Trophoblast cell (in vitro differentiated cells and primary cell): ENCODE results near the gene SLC25A53.

Experiments
- DNase-seq, 2 donors: peaks; one replicate each; pipeline ENCODE4 v3.0.0-alpha.2; 2016
- H2AFZ ChIP-seq: 2 replicates; pipeline ENCODE4 v1.6.1; 2013; ENCODE audit warnings: low read length, moderate library complexity, mild to moderate bottlenecking; ENCODE audit not compliant: insufficient read depth, poor library complexity
- H2AK5ac ChIP-seq: 2 replicates; pipeline ENCODE4 v1.6.1; 2013; ENCODE audit warnings: mild to moderate bottlenecking, low read length
- H2BK120ac ChIP-seq: 2 replicates; pipeline ENCODE4 v1.6.1; 2013; ENCODE audit warnings: low read length, mild to moderate bottlenecking, moderate library complexity; ENCODE audit not compliant: insufficient read depth, poor library complexity
- H2BK12ac ChIP-seq: 2 replicates; pipeline ENCODE4 v1.6.1; 2013; ENCODE audit warnings: mild to moderate bottlenecking, low read length, moderate library complexity
- H2BK5ac ChIP-seq: 2 replicates; pipeline ENCODE4 v1.6.1; 2013; ENCODE audit warnings: low read length, low read depth, moderate library complexity, mild to moderate bottlenecking; ENCODE audit not compliant: poor library complexity
- H3K14ac ChIP-seq: 2 replicates; pipeline ENCODE4 v1.6.1; 2013; ENCODE audit warnings: mild to moderate bottlenecking, low read length
- H3K18ac ChIP-seq: 2 replicates; pipeline ENCODE4 v1.6.1; 2013; ENCODE audit warnings: mild to moderate bottlenecking, low read length
- H3K23ac ChIP-seq: 2 replicates; pipeline ENCODE4 v1.6.1; 2013; ENCODE audit warnings: low read length
- H3K27ac ChIP-seq: 2 replicates; pipeline ENCODE4 v1.5.1; 2013; ENCODE audit warnings: low read depth, mild to moderate bottlenecking, inconsistent platforms, low read length, moderate library complexity
- H3K27me3 ChIP-seq: 2 replicates; pipeline ENCODE4 v1.6.1; 2013; ENCODE audit warnings: inconsistent platforms, mild to moderate bottlenecking, low read length, moderate library complexity; ENCODE audit not compliant: insufficient read depth
- H3K36me3 ChIP-seq, 2 experiments: 1 replicate in 1 of 2; 2 replicates in 1 of 2; pipeline ENCODE4 v1.6.1; 2013; ENCODE audit warnings: low read length in 2 of 2, mild to moderate bottlenecking in 2 of 2, moderate library complexity in 1 of 2; ENCODE audit not compliant: insufficient read depth in 2 of 2, control insufficient read depth in 1 of 2
- H3K4ac ChIP-seq: 2 replicates; pipeline ENCODE4 v1.6.1; 2013; ENCODE audit warnings: low read depth, mild to moderate bottlenecking, low read length, moderate library complexity
- H3K4me1 ChIP-seq, 2 experiments: 1 replicate in 1 of 2; 2 replicates in 1 of 2; pipeline ENCODE4 v1.6.1; 2013; ENCODE audit warnings: low read length in 2 of 2, mild to moderate bottlenecking in 2 of 2, moderate library complexity in 1 of 2; ENCODE audit not compliant: insufficient read depth in 2 of 2, control insufficient read depth in 1 of 2
- H3K4me2 ChIP-seq: 2 replicates; pipeline ENCODE4 v1.6.1; 2013; ENCODE audit warnings: inconsistent platforms, mild to moderate bottlenecking, low read length, moderate library complexity
- H3K4me3 ChIP-seq: 2 replicates; pipeline ENCODE4 v1.5.1; 2013; ENCODE audit warnings: mild to moderate bottlenecking, low read depth, low read length, inconsistent platforms
- H3K79me1 ChIP-seq: one replicate; pipeline ENCODE4 v1.6.1; 2013; ENCODE audit warnings: low read length
- H3K79me2 ChIP-seq: 2 replicates; pipeline ENCODE4 v1.6.1; 2013; ENCODE audit warnings: low read length, mild to moderate bottlenecking; ENCODE audit not compliant: control insufficient read depth, insufficient read depth, poor library complexity
- H3K9ac ChIP-seq: 2 replicates; pipeline ENCODE4 v1.6.1; 2013; ENCODE audit warnings: mild to moderate bottlenecking, low read length
- H3K9me3 ChIP-seq: 2 replicates; pipeline ENCODE4 v1.6.1; 2013; ENCODE audit warnings: low read depth, mild to moderate bottlenecking, control low read depth, inconsistent platforms, low read length; ENCODE audit not compliant: insufficient read depth
- H4K12ac ChIP-seq: 2 replicates; pipeline ENCODE4 v1.6.1; 2013; ENCODE audit warnings: low read depth, mild to moderate bottlenecking, low read length, moderate library complexity
- H4K8ac ChIP-seq: 2 replicates; pipeline ENCODE4 v1.6.1; 2013; ENCODE audit warnings: low read depth, mild to moderate bottlenecking, low read length, moderate library complexity
- H4K91ac ChIP-seq: one replicate; pipeline ENCODE4 v1.6.1; 2013; ENCODE audit warnings: low read depth, mild to moderate bottlenecking, low read length, moderate library complexity
- WGBS: extraction: QIAGEN DNeasy Blood & Tissue Kit; methylation state at CpG from one replicate; pipeline ENCODE4 v1.1.7; 2013; ENCODE audit warnings: missing lambda C conversion rate; ENCODE audit not compliant: insufficient read length, insufficient coverage; ENCODE audit errors: extremely low coverage; 5-methylcytosine and 5-hydroxymethylcytosine counted together

Gene SLC25A53

DNA sequence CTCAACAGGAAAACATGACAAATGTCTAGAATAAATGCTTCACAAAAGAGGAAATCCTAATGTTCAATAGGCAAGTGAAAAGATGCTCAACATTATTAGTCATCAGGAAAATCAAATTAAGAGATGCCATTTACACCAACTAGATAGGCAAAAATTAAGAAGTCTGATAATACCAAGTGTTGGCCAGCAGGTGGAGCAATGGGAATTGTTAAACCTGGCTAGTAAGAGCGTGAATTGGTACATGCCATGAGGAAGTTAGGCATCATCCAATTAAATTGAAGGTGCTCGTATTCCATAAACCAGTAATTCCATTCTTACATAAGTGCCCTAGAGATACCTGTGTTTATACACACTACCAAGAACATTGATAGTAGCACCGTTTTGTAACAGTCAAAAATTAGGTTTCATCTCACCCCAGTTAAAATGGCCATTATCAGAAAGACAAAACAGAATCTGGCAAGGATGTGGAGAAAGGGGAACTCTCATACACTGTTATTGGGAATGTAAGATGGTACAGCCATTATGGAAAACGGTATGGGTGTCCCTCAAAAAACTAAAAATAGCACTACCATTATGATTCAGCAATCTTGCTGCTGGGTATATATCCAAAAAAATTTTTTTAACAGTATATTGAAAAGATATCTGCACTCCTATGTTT, 58.5 kb downstream of the SLC25A53 start:
- no peak overlapping the region for H4K12ac ChIP-seq
- H3K14ac ChIP-seq, result no peak overlapping the region
- no peak overlapping the region for H4K91ac ChIP-seq
- no CpG with 5 or more reads among the region's 4 CpGs for WGBS
- H2AFZ ChIP-seq, result no peak overlapping the region
- H3K79me2 ChIP-seq, result no peaks in the 10 kb centered on the region
- H3K9ac ChIP-seq, result no peak overlapping the region
- no peaks in the 10 kb centered on the region for H3K4me1 ChIP-seq
- no peaks in the 10 kb centered on the region for H3K79me1 ChIP-seq
- H2BK12ac ChIP-seq, result no peak overlapping the region
- H3K27ac ChIP-seq, result no peak overlapping the region
- H3K23ac ChIP-seq, result no peak overlapping the region
- no peak overlapping the region for H3K4me2 ChIP-seq
- H4K8ac ChIP-seq, result no peak overlapping the region
- no peak overlapping the region for H2BK5ac ChIP-seq
- no peaks in the 10 kb centered on the region for H3K36me3 ChIP-seq
- H2AK5ac ChIP-seq, result no peak overlapping the region
- no peak overlapping the region for H3K18ac ChIP-seq
- H3K9me3 ChIP-seq, result no peaks in the 10 kb centered on the region
- H3K27me3 ChIP-seq, result no peaks in the 10 kb centered on the region
- no peak overlapping the region for H2BK120ac ChIP-seq
- H3K4ac ChIP-seq, result no peak overlapping the region
- no peak overlapping the region for H3K4me3 ChIP-seq
- peak; percentile 54 to 74 for DNase-seq

DNA sequence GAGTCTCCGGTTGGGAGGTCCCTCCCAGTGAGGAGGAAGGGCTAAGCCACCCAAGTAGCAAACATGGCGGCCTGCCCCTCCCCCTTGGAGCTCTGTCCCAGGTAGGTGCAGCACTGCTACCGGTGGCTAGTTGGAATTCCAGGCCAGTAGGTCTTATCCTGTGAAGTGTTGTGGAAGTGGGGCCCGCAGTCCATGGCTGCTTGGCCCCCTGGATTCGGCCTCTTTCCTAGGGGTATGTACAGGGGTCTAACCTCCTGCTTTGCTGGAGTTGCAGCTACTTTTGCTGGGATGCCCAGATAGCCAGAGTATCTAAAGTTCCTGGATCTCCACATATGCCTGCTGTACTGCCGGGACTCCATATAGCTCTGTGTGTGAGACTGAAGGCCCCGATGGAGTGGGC, 70.9 kb downstream of the SLC25A53 start:
- Histone ChIP-seq H3K79me2 (no peaks in the 10 kb centered on the region), H3K4ac (no peak overlapping the region), H3K4me2 (no peak overlapping the region), H3K14ac (no peak overlapping the region), H3K36me3 (no peaks in the 10 kb centered on the region), H2AK5ac (no peak overlapping the region), H3K18ac (no peak overlapping the region), H4K12ac (no peak overlapping the region), H2BK12ac (no peak overlapping the region), H3K79me1 (no peaks in the 10 kb centered on the region), H3K23ac (no peak overlapping the region), H3K9ac (no peak overlapping the region), H3K27ac (no peak overlapping the region), H3K27me3 (no peaks in the 10 kb centered on the region), H2BK120ac (no peak overlapping the region), H2BK5ac (no peak overlapping the region), H4K91ac (no peak overlapping the region), H3K4me1 (no peaks in the 10 kb centered on the region), H3K9me3 (no peaks in the 10 kb centered on the region), H3K4me3 (no peak overlapping the region), H4K8ac (no peak overlapping the region), H2AFZ (no peak overlapping the region)
- no peak for DNase-seq
- no CpG with 5 or more reads among the region's 7 CpGs for WGBS

DNA sequence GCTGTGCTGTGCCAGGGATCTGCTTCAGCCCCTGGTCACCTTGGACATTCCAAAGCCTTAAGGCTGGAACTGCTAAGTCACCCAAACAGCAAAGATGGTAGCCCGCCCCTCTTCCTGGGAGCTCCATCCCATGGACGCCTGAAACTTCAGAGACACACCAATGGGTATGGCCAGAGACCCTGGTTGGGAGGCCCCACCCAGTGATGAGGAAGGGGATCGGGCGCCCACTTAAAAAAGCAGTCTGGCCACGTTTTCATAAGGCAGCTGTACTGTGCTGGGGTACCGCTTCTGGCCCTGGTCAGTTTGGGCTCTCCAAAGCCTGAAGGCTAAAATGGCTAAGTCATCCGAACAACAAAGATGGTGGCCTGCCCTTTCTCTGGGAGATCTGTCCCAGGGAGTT, 71.3 kb downstream of the SLC25A53 start:
- H2AFZ ChIP-seq, result no peak overlapping the region
- H3K4me3 ChIP-seq, result no peak overlapping the region
- no peak overlapping the region for H3K18ac ChIP-seq
- no peaks in the 10 kb centered on the region for H3K36me3 ChIP-seq
- H3K79me1 ChIP-seq, result no peaks in the 10 kb centered on the region
- H3K27ac ChIP-seq, result no peak overlapping the region
- H3K27me3 ChIP-seq, result no peaks in the 10 kb centered on the region
- H3K4ac ChIP-seq, result no peak overlapping the region
- no peak overlapping the region for H2BK12ac ChIP-seq
- no peak for DNase-seq
- H2AK5ac ChIP-seq, result no peak overlapping the region
- H3K23ac ChIP-seq, result no peak overlapping the region
- H3K4me1 ChIP-seq, result no peaks in the 10 kb centered on the region
- no peak overlapping the region for H2BK120ac ChIP-seq
- no peak overlapping the region for H3K9ac ChIP-seq
- H3K14ac ChIP-seq, result no peak overlapping the region
- H4K8ac ChIP-seq, result no peak overlapping the region
- no peak overlapping the region for H2BK5ac ChIP-seq
- WGBS, result no CpG with 5 or more reads among the region's 7 CpGs
- no peak overlapping the region for H4K91ac ChIP-seq
- H4K12ac ChIP-seq, result no peak overlapping the region
- no peaks in the 10 kb centered on the region for H3K79me2 ChIP-seq
- no peak overlapping the region for H3K4me2 ChIP-seq
- H3K9me3 ChIP-seq, result no peaks in the 10 kb centered on the region

DNA sequence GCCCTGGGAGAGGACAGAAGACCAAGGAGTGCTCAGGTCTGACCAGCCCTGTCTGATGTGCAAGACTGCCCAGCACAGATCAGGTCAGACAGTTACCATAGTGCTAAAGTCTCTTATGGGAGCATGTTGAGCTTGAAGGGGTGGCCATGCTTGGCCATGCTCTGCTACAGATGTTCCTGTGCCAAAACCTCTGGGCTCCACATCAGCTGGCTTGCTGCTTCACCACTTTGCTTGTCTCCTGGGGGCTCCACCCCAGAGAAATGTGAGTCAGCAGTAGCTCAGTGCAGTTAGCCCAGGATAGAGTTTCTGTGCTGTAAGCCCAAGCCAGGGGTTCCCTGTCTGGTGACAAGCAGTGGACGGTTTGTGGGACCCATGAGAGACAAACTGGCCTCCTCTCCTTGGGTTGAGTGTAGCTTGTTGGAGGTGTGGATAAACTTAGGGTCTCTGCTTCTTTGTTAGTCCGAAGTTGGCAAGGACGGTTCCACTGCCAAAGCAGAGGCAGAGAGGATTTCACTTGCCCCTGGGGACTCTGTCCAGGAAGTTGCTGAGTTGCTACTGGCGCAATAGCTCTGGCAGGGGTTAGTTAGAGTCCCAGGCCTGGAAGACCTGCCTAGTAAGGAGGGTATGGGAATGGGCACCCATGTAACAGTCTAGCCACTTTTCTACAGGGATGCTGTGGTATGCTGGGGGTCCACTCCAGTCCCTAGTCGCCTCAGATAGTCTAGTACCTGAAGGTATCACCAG, 72.1 kb downstream of the SLC25A53 start:
- Histone ChIP-seq H2BK5ac (no peak overlapping the region), H2BK120ac (no peak overlapping the region), H3K36me3 (no peaks in the 10 kb centered on the region), H3K9me3 (no peaks in the 10 kb centered on the region), H3K4me1 (no peaks in the 10 kb centered on the region), H3K18ac (no peak overlapping the region), H3K14ac (no peak overlapping the region), H3K4me2 (no peak overlapping the region), H3K9ac (no peak overlapping the region), H3K4me3 (no peak overlapping the region), H4K12ac (no peak overlapping the region), H3K79me2 (no peaks in the 10 kb centered on the region), H3K79me1 (no peaks in the 10 kb centered on the region), H3K4ac (no peak overlapping the region), H2AFZ (no peak overlapping the region), H2BK12ac (no peak overlapping the region), H4K91ac (no peak overlapping the region), H3K23ac (no peak overlapping the region), H4K8ac (no peak overlapping the region), H3K27me3 (no peaks in the 10 kb centered on the region), H3K27ac (no peak overlapping the region), H2AK5ac (no peak overlapping the region)
- WGBS, result no CpG with 5 or more reads among the region's 5 CpGs
- no peak for DNase-seq
